Measurements from ENCODE around the gene CHMP4B. TPM values are rescaled to one million over a fixed set of nuclear protein-coding genes. Genes with fewer than 3 reads are reported as not detected.

CHMP4B gene
- total RNA-seq, 5 donors from 2014 or later (not counting 1 experiment from before 2014, with no cell fraction given) = 45.1 to 64.7 (median 60.8) TPM

GRCh38 chr20:33878583-33878982 lies 67.4 kb downstream of the CHMP4B start:
- DNase-seq (no peak), ATAC-seq (replicated peaks in 1 of 4) (no peak)
- H3K27ac Mint-ChIP-seq = no peak overlapping the region
- no peak overlapping the region for H3K4me3 ChIP-seq (ENCODE audit: control insufficient read depth in 1 of 2, extremely low read depth in 1 of 2, low read length in 1 of 2)
- ChIA-PET POLR2A (no interaction called here), CTCF (no interaction called here)
- no peaks in the 10 kb centered on the region for H3K9me3 ChIP-seq
- peaks cover 0 to 6% of the 10 kb centered on the region in 2 experiments for H3K27me3 ChIP-seq (replicated peaks in 1 of 2; ENCODE audit: control insufficient read depth in 2 of 2, extremely low read depth in 1 of 2, insufficient read depth in 2 of 2, low read length in 1 of 2)
- H3K36me3 Mint-ChIP-seq = no peaks in the 10 kb centered on the region
- peaks cover 7 to 17% (median 15%) of the 10 kb centered on the region in 3 donors for H3K9me3 Mint-ChIP-seq
- H3K4me1 Mint-ChIP-seq = peaks cover 0 to 1% (median under 1%) of the 10 kb centered on the region in 3 donors
- no peaks in the 10 kb centered on the region for H3K4me1 ChIP-seq (ENCODE audit: control insufficient read depth in 1 of 2, extremely low read depth in 1 of 2, insufficient read depth in 2 of 2, low read length in 2 of 2)
- no CpG with 5 or more reads among the region's 2 CpGs for WGBS (ENCODE audit: insufficient coverage)
- no peak overlapping the region for H3K27ac ChIP-seq (ENCODE audit: low read length)
- no peaks in the 10 kb centered on the region for H3K27me3 Mint-ChIP-seq
- no peaks in the 10 kb centered on the region for H3K36me3 ChIP-seq (ENCODE audit: control insufficient read depth in 2 of 2, extremely low read depth in 1 of 2, insufficient read depth in 1 of 2, low read length in 1 of 2)
- no peak overlapping the region for H3K4me3 Mint-ChIP-seq

- ChIA-PET POLR2A (no interaction called here), CTCF (no interaction called here)
- H3K4me3 Mint-ChIP-seq = no peak overlapping the region
- ATAC-seq (replicated peaks in 1 of 4) = no peak
- peaks cover 0 to 2% of the 10 kb centered on the region in 2 experiments for H3K4me1 ChIP-seq (ENCODE audit: control insufficient read depth in 1 of 2, extremely low read depth in 1 of 2, insufficient read depth in 2 of 2, low read length in 2 of 2)
- no peaks in the 10 kb centered on the region for H3K36me3 ChIP-seq (ENCODE audit: control insufficient read depth in 2 of 2, extremely low read depth in 1 of 2, insufficient read depth in 1 of 2, low read length in 1 of 2)
- H3K9me3 Mint-ChIP-seq = peaks cover 7 to 17% (median 15%) of the 10 kb centered on the region in 3 donors
- peaks cover 7 to 9% (median 8%) of the 10 kb centered on the region in 3 donors for H3K4me1 Mint-ChIP-seq
- H3K27me3 Mint-ChIP-seq = no peaks in the 10 kb centered on the region
- no peaks in the 10 kb centered on the region for H3K9me3 ChIP-seq
- no peaks in the 10 kb centered on the region for H3K36me3 Mint-ChIP-seq
- no peak overlapping the region for H3K27ac Mint-ChIP-seq
- peaks cover 0 to 6% of the 10 kb centered on the region in 2 experiments for H3K27me3 ChIP-seq (replicated peaks in 1 of 2; ENCODE audit: control insufficient read depth in 2 of 2, extremely low read depth in 1 of 2, insufficient read depth in 2 of 2, low read length in 1 of 2)
- DNase-seq = no peak
- WGBS (ENCODE audit: insufficient coverage) = no CpG with 5 or more reads among the region's 4 CpGs
- H3K4me3 ChIP-seq (ENCODE audit: control insufficient read depth in 1 of 2, extremely low read depth in 1 of 2, low read length in 1 of 2) = no peak overlapping the region
- no peak overlapping the region for H3K27ac ChIP-seq (ENCODE audit: low read length)
These were observed 69.2 kb downstream of the CHMP4B start for GRCh38 chr20:33880396-33880795.

GRCh38 chr20:33881989-33882388 lies 70.8 kb downstream of the CHMP4B start:
- H3K4me3 ChIP-seq (ENCODE audit: control insufficient read depth in 1 of 2, extremely low read depth in 1 of 2, low read length in 1 of 2) = no peak overlapping the region
- Mint-ChIP-seq H3K9me3 (peaks cover 7 to 17% (median 15%) of the 10 kb centered on the region in 3 donors), H3K4me1 (peaks cover 7 to 9% (median 8%) of the 10 kb centered on the region in 3 donors), H3K27me3 (no peaks in the 10 kb centered on the region), H3K4me3 (no peak overlapping the region), H3K27ac (no peak overlapping the region), H3K36me3 (no peaks in the 10 kb centered on the region)
- peaks cover 0 to 6% of the 10 kb centered on the region in 2 experiments for H3K27me3 ChIP-seq (replicated peaks in 1 of 2; ENCODE audit: control insufficient read depth in 2 of 2, extremely low read depth in 1 of 2, insufficient read depth in 2 of 2, low read length in 1 of 2)
- ATAC-seq (replicated peaks in 1 of 4) (no peak), DNase-seq (no peak)
- H3K27ac ChIP-seq (ENCODE audit: low read length) = no peak overlapping the region
- POLR2A ChIA-PET = no interaction called here
- no peaks in the 10 kb centered on the region for H3K36me3 ChIP-seq (ENCODE audit: control insufficient read depth in 2 of 2, extremely low read depth in 1 of 2, insufficient read depth in 1 of 2, low read length in 1 of 2)
- 81% methylated on average over 5 of the region's 6 CpGs for WGBS (ENCODE audit: insufficient coverage)
- peaks cover 0 to 2% of the 10 kb centered on the region in 2 experiments for H3K4me1 ChIP-seq (ENCODE audit: control insufficient read depth in 1 of 2, extremely low read depth in 1 of 2, insufficient read depth in 2 of 2, low read length in 2 of 2)
- CTCF ChIA-PET = interaction anchor here in 1 of 2 donors (0.6 kb wide), 1 partner anchor 115 kb away, joined by 3 read pairs; no protein-coding TSS in a partner anchor
- no peaks in the 10 kb centered on the region for H3K9me3 ChIP-seq

- H3K9me3 Mint-ChIP-seq = peaks cover 7 to 17% (median 15%) of the 10 kb centered on the region in 3 donors
- Histone ChIP-seq H3K27me3 (replicated peaks in 1 of 2; ENCODE audit: control insufficient read depth in 2 of 2, extremely low read depth in 1 of 2, insufficient read depth in 2 of 2, low read length in 1 of 2) (peaks cover 0 to 6% of the 10 kb centered on the region in 2 experiments), H3K4me3 (ENCODE audit: control insufficient read depth in 1 of 2, extremely low read depth in 1 of 2, low read length in 1 of 2) (no peak overlapping the region), H3K4me1 (ENCODE audit: control insufficient read depth in 1 of 2, extremely low read depth in 1 of 2, insufficient read depth in 2 of 2, low read length in 2 of 2) (peaks cover 0 to 2% of the 10 kb centered on the region in 2 experiments), H3K27ac (ENCODE audit: low read length) (no peak overlapping the region), H3K36me3 (ENCODE audit: control insufficient read depth in 2 of 2, extremely low read depth in 1 of 2, insufficient read depth in 1 of 2, low read length in 1 of 2) (no peaks in the 10 kb centered on the region), H3K9me3 (no peaks in the 10 kb centered on the region)
- POLR2A ChIA-PET = no interaction called here
- 74% methylated on average over 10 of the region's 10 CpGs for WGBS (ENCODE audit: insufficient coverage)
- DNase-seq = no peak
- no peak overlapping the region for H3K27ac Mint-ChIP-seq
- no peaks in the 10 kb centered on the region for H3K36me3 Mint-ChIP-seq
- H3K27me3 Mint-ChIP-seq = no peaks in the 10 kb centered on the region
- peaks cover 7 to 9% (median 8%) of the 10 kb centered on the region in 3 donors for H3K4me1 Mint-ChIP-seq
- H3K4me3 Mint-ChIP-seq = no peak overlapping the region
- ATAC-seq (replicated peaks in 1 of 4) = no peak
- CTCF ChIA-PET = no interaction called here
These were observed 71.3 kb downstream of the CHMP4B start for GRCh38 chr20:33882481-33882880.

GRCh38 chr20:33883164-33883563 lies 72.0 kb downstream of the CHMP4B start:
- Mint-ChIP-seq H3K4me1 (peaks cover 7 to 9% (median 8%) of the 10 kb centered on the region in 3 donors), H3K27ac (no peak overlapping the region), H3K9me3 (peaks cover 7 to 15% (median 12%) of the 10 kb centered on the region in 3 donors), H3K36me3 (no peaks in the 10 kb centered on the region), H3K27me3 (no peaks in the 10 kb centered on the region), H3K4me3 (no peak overlapping the region)
- WGBS (ENCODE audit: insufficient coverage) = no CpG with 5 or more reads among the region's 6 CpGs
- Histone ChIP-seq H3K36me3 (ENCODE audit: control insufficient read depth in 2 of 2, extremely low read depth in 1 of 2, insufficient read depth in 1 of 2, low read length in 1 of 2) (no peaks in the 10 kb centered on the region), H3K27me3 (replicated peaks in 1 of 2; ENCODE audit: control insufficient read depth in 2 of 2, extremely low read depth in 1 of 2, insufficient read depth in 2 of 2, low read length in 1 of 2) (peaks cover 0 to 6% of the 10 kb centered on the region in 2 experiments), H3K4me3 (ENCODE audit: control insufficient read depth in 1 of 2, extremely low read depth in 1 of 2, low read length in 1 of 2) (no peak overlapping the region), H3K27ac (ENCODE audit: low read length) (no peak overlapping the region), H3K9me3 (no peaks in the 10 kb centered on the region), H3K4me1 (ENCODE audit: control insufficient read depth in 1 of 2, extremely low read depth in 1 of 2, insufficient read depth in 2 of 2, low read length in 2 of 2) (peaks cover 0 to 2% of the 10 kb centered on the region in 2 experiments)
- ChIA-PET CTCF (no interaction called here), POLR2A (no interaction called here)
- ATAC-seq (replicated peaks in 1 of 4) (no peak), DNase-seq (no peak)

GRCh38 chr20:33884633-33885032 lies 73.5 kb downstream of the CHMP4B start:
- H3K9me3 Mint-ChIP-seq = peaks cover 4 to 6% (median 4%) of the 10 kb centered on the region in 3 donors
- Histone ChIP-seq H3K27ac (ENCODE audit: low read length) (no peak overlapping the region), H3K9me3 (no peaks in the 10 kb centered on the region), H3K27me3 (replicated peaks in 1 of 2; ENCODE audit: control insufficient read depth in 2 of 2, extremely low read depth in 1 of 2, insufficient read depth in 2 of 2, low read length in 1 of 2) (peaks cover 0 to 13% of the 10 kb centered on the region in 2 experiments), H3K36me3 (ENCODE audit: control insufficient read depth in 2 of 2, extremely low read depth in 1 of 2, insufficient read depth in 1 of 2, low read length in 1 of 2) (no peaks in the 10 kb centered on the region), H3K4me1 (ENCODE audit: control insufficient read depth in 1 of 2, extremely low read depth in 1 of 2, insufficient read depth in 2 of 2, low read length in 2 of 2) (peaks cover 0 to 2% of the 10 kb centered on the region in 2 experiments), H3K4me3 (ENCODE audit: control insufficient read depth in 1 of 2, extremely low read depth in 1 of 2, low read length in 1 of 2) (no peak overlapping the region)
- POLR2A ChIA-PET = no interaction called here
- H3K27ac Mint-ChIP-seq = no peak overlapping the region
- DNase-seq = no peak
- no peaks in the 10 kb centered on the region for H3K36me3 Mint-ChIP-seq
- CTCF ChIA-PET = no interaction called here
- no peaks in the 10 kb centered on the region for H3K27me3 Mint-ChIP-seq
- WGBS (ENCODE audit: insufficient coverage) = 60% methylated on average over 2 of the region's 2 CpGs
- no peak for ATAC-seq (replicated peaks in 1 of 4)
- H3K4me1 Mint-ChIP-seq = peaks cover 7 to 9% (median 8%) of the 10 kb centered on the region in 3 donors
- no peak overlapping the region for H3K4me3 Mint-ChIP-seq

GRCh38 chr20:33889312-33889711 lies 78.2 kb downstream of the CHMP4B start:
- ATAC-seq (replicated peaks in 1 of 4) (no peak), DNase-seq (no peak)
- H3K9me3 ChIP-seq = no peaks in the 10 kb centered on the region
- CTCF ChIA-PET = no interaction called here
- H3K36me3 Mint-ChIP-seq = no peaks in the 10 kb centered on the region
- H3K4me3 ChIP-seq (ENCODE audit: control insufficient read depth in 1 of 2, extremely low read depth in 1 of 2, low read length in 1 of 2) = no peak overlapping the region
- H3K27me3 Mint-ChIP-seq = no peaks in the 10 kb centered on the region
- H3K4me1 ChIP-seq (ENCODE audit: control insufficient read depth in 1 of 2, extremely low read depth in 1 of 2, insufficient read depth in 2 of 2, low read length in 2 of 2) = no peaks in the 10 kb centered on the region
- H3K4me3 Mint-ChIP-seq = no peak overlapping the region
- no peak overlapping the region for H3K27ac Mint-ChIP-seq
- POLR2A ChIA-PET = no interaction called here
- no peaks in the 10 kb centered on the region for H3K36me3 ChIP-seq (ENCODE audit: control insufficient read depth in 2 of 2, extremely low read depth in 1 of 2, insufficient read depth in 1 of 2, low read length in 1 of 2)
- H3K27me3 ChIP-seq (replicated peaks in 1 of 2; ENCODE audit: control insufficient read depth in 2 of 2, extremely low read depth in 1 of 2, insufficient read depth in 2 of 2, low read length in 1 of 2) = peaks cover 0 to 14% of the 10 kb centered on the region in 2 experiments
- H3K27ac ChIP-seq (ENCODE audit: low read length) = no peak overlapping the region
- H3K9me3 Mint-ChIP-seq = peaks cover 0 to 9% (median 9%) of the 10 kb centered on the region in 3 donors
- H3K4me1 Mint-ChIP-seq = peaks cover 0 to 2% (median under 1%) of the 10 kb centered on the region in 3 donors
